CD14-positive monocyte (primary cell): ENCODE results near the gene NOTCH1. TPM values are rescaled to one million over a fixed set of nuclear protein-coding genes. Genes with fewer than 3 reads are reported as not detected.
A peak's percentile ranks its signal among the peaks of the same experiment; 100 is the strongest.

ENCODE experiments used
- DNase-seq, 3 donors: peaks; one replicate each; pipeline ENCODE4 v3.0.0-alpha.2; 2011 to 2022
- H2AFZ ChIP-seq: 2 replicates; pipeline ENCODE4 v1.6.0; 2012; ENCODE audit warnings: mild to moderate bottlenecking, low read depth, low read length, inconsistent platforms; ENCODE audit not compliant: insufficient read depth, poor library complexity, severe bottlenecking
- H3K27ac ChIP-seq, 2 donors: 1 replicate in 1 of 2; 2 replicates in 1 of 2; pipeline ENCODE4 v1.5.1; 2012 to 2013; ENCODE audit warnings: low read length in 2 of 2, control low read depth in 1 of 2, inconsistent platforms in 1 of 2, low read depth in 1 of 2, mild to moderate bottlenecking in 1 of 2
- H3K27me3 ChIP-seq, 2 donors: one replicate each; pipeline versions ENCODE4 v1.6.0 to v1.6.1; 2011 to 2013; ENCODE audit warnings: low read length in 2 of 2; ENCODE audit not compliant: control insufficient read depth in 2 of 2, insufficient read depth in 2 of 2
- H3K36me3 ChIP-seq, 2 donors: replicated peaks in 1 of 2; 1 replicate in 1 of 2; 2 replicates in 1 of 2; pipeline versions ENCODE4 v1.5.1 to v1.6.1; 2012 to 2013; ENCODE audit warnings: low read length in 2 of 2, control low read depth in 1 of 2, inconsistent platforms in 1 of 2, mild to moderate bottlenecking in 1 of 2; ENCODE audit not compliant: insufficient read depth in 2 of 2, control insufficient read depth in 1 of 2
- H3K4me1 ChIP-seq, 2 donors: 1 replicate in 1 of 2; 2 replicates in 1 of 2; pipeline versions ENCODE4 v1.5.1 to v1.6.1; 2012 to 2013; ENCODE audit warnings: low read length in 2 of 2, control low read depth in 1 of 2, inconsistent platforms in 1 of 2, mild to moderate bottlenecking in 1 of 2, moderate library complexity in 1 of 2; ENCODE audit not compliant: insufficient read depth in 2 of 2, control insufficient read depth in 1 of 2
- H3K4me2 ChIP-seq: replicated peaks from 2 replicates; pipeline ENCODE3; 2012; ENCODE audit warnings: low read length, moderate library complexity, mild to moderate bottlenecking; ENCODE audit not compliant: poor library complexity, severe bottlenecking; ENCODE audit errors: extremely low read depth
- H3K4me3 ChIP-seq, 3 experiments: fragments of 200-600 bp in 1 of 3; sonication (generic) in 1 of 3; replicated peaks in 1 of 3; 1 replicate in 2 of 3; 2 replicates in 1 of 3; pipeline ENCODE4 v1.5.1; 2011 to 2013; ENCODE audit warnings: low read length in 3 of 3, mild to moderate bottlenecking in 3 of 3, control low read depth in 2 of 3, low read depth in 2 of 3, inconsistent platforms in 1 of 3, moderate library complexity in 1 of 3
- H3K79me2 ChIP-seq: 2 replicates; pipeline ENCODE4 v1.6.0; 2012; ENCODE audit warnings: mild to moderate bottlenecking, control low read depth, inconsistent platforms, low read length, moderate library complexity; ENCODE audit not compliant: insufficient read depth
- H3K9ac ChIP-seq: 2 replicates; pipeline ENCODE4 v1.6.0; 2017; ENCODE audit warnings: low read length, mild to moderate bottlenecking; ENCODE audit not compliant: insufficient read depth, poor library complexity, severe bottlenecking
- H3K9me3 ChIP-seq, 2 donors: replicated peaks in 1 of 2; 1 replicate in 1 of 2; 2 replicates in 1 of 2; pipeline versions ENCODE4 v1.5.1 to v1.6.1; 2012 to 2013; ENCODE audit warnings: low read length in 2 of 2, control low read depth in 1 of 2; ENCODE audit not compliant: control insufficient read depth in 1 of 2, insufficient read depth in 1 of 2
- H4K20me1 ChIP-seq: 2 replicates; pipeline ENCODE4 v1.6.0; 2012; ENCODE audit warnings: mild to moderate bottlenecking, low read length, control low read depth, moderate library complexity; ENCODE audit not compliant: insufficient read depth
- H3K27ac Mint-ChIP-seq, 7 donors: one replicate each; pipeline ENCODE4 v1.8.0; 2020; ENCODE audit warnings: mild to moderate bottlenecking in 7 of 7, mixed read lengths in 7 of 7, moderate library complexity in 6 of 7, inconsistent platforms in 2 of 7
- H3K27me3 Mint-ChIP-seq, 3 donors: one replicate each; pipeline ENCODE4 v1.8.0; 2021 to 2022; ENCODE audit warnings: low read depth in 3 of 3, mild to moderate bottlenecking in 3 of 3, mixed read lengths in 3 of 3, moderate library complexity in 3 of 3, inconsistent platforms in 1 of 3
- H3K36me3 Mint-ChIP-seq, 2 donors: one replicate each; pipeline ENCODE4 v1.8.0; 2020; ENCODE audit warnings: mixed read lengths in 2 of 2, inconsistent platforms in 1 of 2, mild to moderate bottlenecking in 1 of 2
- H3K4me1 Mint-ChIP-seq: one replicate; pipeline ENCODE4 v1.8.0; 2020; ENCODE audit warnings: mild to moderate bottlenecking, mixed read lengths
- H3K4me3 Mint-ChIP-seq, 2 donors: one replicate each; pipeline ENCODE4 v1.8.0; 2020; ENCODE audit warnings: mild to moderate bottlenecking in 2 of 2, mixed read lengths in 2 of 2, moderate library complexity in 1 of 2
- H3K9me3 Mint-ChIP-seq, 7 donors: one replicate each; pipeline ENCODE4 v1.8.0; 2020 to 2022; ENCODE audit warnings: mixed read lengths in 7 of 7, mild to moderate bottlenecking in 6 of 7, moderate library complexity in 6 of 7, inconsistent platforms in 2 of 7
- WGBS: methylation state at CpG from one replicate; pipeline ENCODE4 v1.1.5; 2013; ENCODE audit warnings: missing lambda C conversion rate; ENCODE audit not compliant: insufficient coverage; 5-methylcytosine and 5-hydroxymethylcytosine counted together
- intact Hi-C, 2 donors: fragments of 100-400 bp; cut with micrococcal nuclease; formaldehyde crosslinking; loops; one replicate each; pipeline versions ENCODE4 v1.15.0 to v1.15.1; 2023
- polyA plus RNA-seq, 3 donors: library from polyadenylated mRNA; depleted of rRNA in 1 of 3; unstranded in 2 of 3; stranded (reverse) in 1 of 3; fragments of 300-500 nt in 2 of 3; fragments of >200 nt in 1 of 3; fragmentation: Illumina TruSeq in 2 of 3; gene quantifications; 1 replicate in 2 of 3; 2 replicates in 1 of 3; pipeline ENCODE4 v1.2.3, GENCODE V29; 2012 to 2021
- TF ChIP-seq, protein P1 (sequence below): fragments of 200-600 bp; IDR thresholded peaks from one replicate; pipeline ENCODE4 v1.8.0; 2022; ENCODE audit warnings: antibody characterized with exemption, mild to moderate bottlenecking

Gene NOTCH1
- polyA plus RNA-seq, 3 donors = 1.4 to 33.0 (median 2.2) TPM

DNA sequence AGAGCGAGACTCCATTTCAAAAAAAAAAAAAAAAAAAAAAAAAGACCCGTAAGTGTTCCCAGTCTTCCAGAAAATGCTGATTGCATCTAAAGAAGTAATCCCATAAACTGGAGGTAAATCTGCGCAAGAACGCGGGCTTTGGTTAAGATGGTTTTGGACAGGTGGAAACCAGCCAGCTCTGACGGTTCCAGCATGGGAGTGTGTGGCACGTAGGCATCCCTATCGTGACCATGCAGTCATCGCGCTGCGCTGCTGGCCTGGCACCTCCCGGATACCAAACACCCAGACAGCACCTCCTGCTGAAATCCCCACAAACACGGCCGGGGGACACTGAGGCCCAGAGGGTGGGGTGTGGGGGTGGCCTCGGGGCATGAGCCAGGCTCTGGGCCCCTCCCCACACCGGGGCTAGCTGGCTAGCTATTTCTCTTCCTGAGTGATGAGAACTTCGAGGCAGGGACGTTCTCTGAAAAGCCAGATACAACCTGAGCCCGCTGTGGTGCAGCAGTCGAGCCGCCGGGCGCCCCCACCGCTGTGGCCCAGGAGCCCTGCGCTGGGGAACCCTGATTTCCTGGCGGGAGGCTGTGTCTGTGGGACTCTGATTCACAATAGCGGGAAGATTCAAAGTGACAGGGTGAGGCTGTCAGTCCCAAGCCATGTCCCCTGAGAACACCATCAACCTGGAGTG is 32.2 kb upstream of the NOTCH1 start:
- H3K4me1 ChIP-seq = peaks cover 14 to 24% of the 10 kb centered on the region in 2 donors
- no peaks in the 10 kb centered on the region for H3K9me3 ChIP-seq
- Mint-ChIP-seq H3K9me3 (peaks cover 0 to 1% (median 0%) of the 10 kb centered on the region in 7 donors), H3K27ac (peak overlapping the region in 1 of 7 donors; percentile 60), H3K4me3 (peak overlapping the region in 1 of 2 donors; percentile 67), H3K4me1 (peaks cover 21% of the 10 kb centered on the region), H3K36me3 (no peaks in the 10 kb centered on the region), H3K27me3 (peaks cover 2 to 20% (median 17%) of the 10 kb centered on the region in 3 donors)
- H3K27me3 ChIP-seq = peaks cover 0 to 11% of the 10 kb centered on the region in 2 donors
- no peak for DNase-seq
- H3K9ac ChIP-seq = no peak overlapping the region
- no peak overlapping the region for H2AFZ ChIP-seq
- no peak overlapping the region for H3K4me2 ChIP-seq
- no peaks in the 10 kb centered on the region for H3K79me2 ChIP-seq
- 38% methylated on average over 16 of the region's 27 CpGs for WGBS
- TF ChIP-seq, protein P1, sequence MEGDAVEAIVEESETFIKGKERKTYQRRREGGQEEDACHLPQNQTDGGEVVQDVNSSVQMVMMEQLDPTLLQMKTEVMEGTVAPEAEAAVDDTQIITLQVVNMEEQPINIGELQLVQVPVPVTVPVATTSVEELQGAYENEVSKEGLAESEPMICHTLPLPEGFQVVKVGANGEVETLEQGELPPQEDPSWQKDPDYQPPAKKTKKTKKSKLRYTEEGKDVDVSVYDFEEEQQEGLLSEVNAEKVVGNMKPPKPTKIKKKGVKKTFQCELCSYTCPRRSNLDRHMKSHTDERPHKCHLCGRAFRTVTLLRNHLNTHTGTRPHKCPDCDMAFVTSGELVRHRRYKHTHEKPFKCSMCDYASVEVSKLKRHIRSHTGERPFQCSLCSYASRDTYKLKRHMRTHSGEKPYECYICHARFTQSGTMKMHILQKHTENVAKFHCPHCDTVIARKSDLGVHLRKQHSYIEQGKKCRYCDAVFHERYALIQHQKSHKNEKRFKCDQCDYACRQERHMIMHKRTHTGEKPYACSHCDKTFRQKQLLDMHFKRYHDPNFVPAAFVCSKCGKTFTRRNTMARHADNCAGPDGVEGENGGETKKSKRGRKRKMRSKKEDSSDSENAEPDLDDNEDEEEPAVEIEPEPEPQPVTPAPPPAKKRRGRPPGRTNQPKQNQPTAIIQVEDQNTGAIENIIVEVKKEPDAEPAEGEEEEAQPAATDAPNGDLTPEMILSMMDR = no peak
- intact Hi-C loops = no loop called here
- H3K36me3 ChIP-seq = no peaks in the 10 kb centered on the region
- H3K27ac ChIP-seq = no peak overlapping the region
- no peaks in the 10 kb centered on the region for H4K20me1 ChIP-seq
- H3K4me3 ChIP-seq = no peak overlapping the region

DNA sequence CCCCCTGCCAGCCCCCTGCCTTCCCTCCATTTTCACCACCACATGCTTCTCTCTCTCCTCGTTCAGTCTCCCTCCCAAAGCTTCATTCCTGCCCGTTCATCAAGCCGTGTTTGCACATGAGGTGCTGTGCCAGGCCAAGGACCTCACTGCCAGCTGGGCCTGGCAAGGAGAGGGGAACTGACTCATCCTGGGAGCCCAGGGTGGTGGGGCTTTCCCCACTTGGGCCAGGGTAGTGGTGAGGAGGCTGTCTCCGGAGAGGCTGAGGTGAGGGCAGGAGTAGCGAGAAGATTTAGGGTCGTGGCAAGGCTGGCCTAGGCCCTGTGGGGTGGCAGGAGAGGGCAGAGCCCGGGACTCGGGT is 30.4 kb upstream of the NOTCH1 start:
- Mint-ChIP-seq H3K27ac (peak overlapping the region in 2 of 7 donors; percentile 36 to 42), H3K4me1 (peaks cover 21% of the 10 kb centered on the region), H3K4me3 (no peak overlapping the region), H3K27me3 (peaks cover 2 to 24% (median 17%) of the 10 kb centered on the region in 3 donors), H3K36me3 (no peaks in the 10 kb centered on the region), H3K9me3 (peaks cover 0 to 1% (median 0%) of the 10 kb centered on the region in 7 donors)
- TF ChIP-seq, protein P1 = no peak
- no peaks in the 10 kb centered on the region for H4K20me1 ChIP-seq
- no peak overlapping the region for H3K9ac ChIP-seq
- WGBS = 54% methylated on average over 4 of the region's 8 CpGs
- H3K4me2 ChIP-seq = no peak overlapping the region
- peak; percentile 62 to 78 (median 64) for DNase-seq
- H3K79me2 ChIP-seq = no peaks in the 10 kb centered on the region
- no peaks in the 10 kb centered on the region for H3K9me3 ChIP-seq
- H3K27ac ChIP-seq = no peak overlapping the region
- H2AFZ ChIP-seq = no peak overlapping the region
- H3K27me3 ChIP-seq = peaks cover 0 to 11% of the 10 kb centered on the region in 2 donors
- no peaks in the 10 kb centered on the region for H3K36me3 ChIP-seq
- H3K4me1 ChIP-seq = peaks cover 14 to 24% of the 10 kb centered on the region in 2 donors
- intact Hi-C loops = no loop called here
- H3K4me3 ChIP-seq = no peak overlapping the region
